GM21529 (cell line): Measurements from ENCODE around the gene SLC16A11.

Source experiments
- ATAC-seq: cut with Tn5 transposase; IDR thresholded peaks from one replicate; pipeline ENCODE4 v1.9.1; 2021; ENCODE audit not compliant: unreplicated experiment

The SLC16A11 gene

GRCh38 chr17:7026471-7027115 is 17.3 kb downstream of the SLC16A11 start:
- ATAC-seq, result no peak

DNA sequence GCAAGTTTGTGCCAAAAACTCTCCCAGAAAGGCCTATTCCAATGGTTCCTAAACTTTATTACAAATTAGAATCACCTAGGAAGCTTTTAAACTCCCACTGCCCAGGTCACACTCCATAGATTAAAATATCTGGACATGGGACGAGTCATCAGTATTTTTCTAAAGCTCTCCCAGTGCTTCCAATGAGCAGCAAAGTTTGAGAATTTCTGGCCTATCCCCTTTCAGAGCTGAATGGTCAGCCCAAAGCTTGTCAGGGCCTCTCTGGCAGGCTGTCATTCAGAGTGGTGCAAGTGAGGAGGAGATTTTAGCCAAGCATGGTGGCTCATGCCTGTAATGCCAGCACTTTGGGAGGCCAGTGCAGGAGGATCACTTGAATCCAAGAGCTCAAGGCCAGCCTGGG is 18.6 kb downstream of the SLC16A11 start:
- ATAC-seq, result no peak

GRCh38 chr17:7024402-7024785 is 19.5 kb downstream of the SLC16A11 start:
- ATAC-seq, result no peak

GRCh38 chr17:7023576-7024401 is 20.1 kb downstream of the SLC16A11 start:
- peak; percentile 64 for ATAC-seq

GRCh38 chr17:7022781-7023571 is 20.9 kb downstream of the SLC16A11 start, which contains the start of gene BCL6B:
BCL6B (plus strand) TSS chr17:7023050; CDS start chr17:7023672, 622 bp downstream.
- no peak for ATAC-seq

GRCh38 chr17:7021993-7022778 is 21.7 kb downstream of the SLC16A11 start:
- ATAC-seq, result peak; percentile 54

DNA sequence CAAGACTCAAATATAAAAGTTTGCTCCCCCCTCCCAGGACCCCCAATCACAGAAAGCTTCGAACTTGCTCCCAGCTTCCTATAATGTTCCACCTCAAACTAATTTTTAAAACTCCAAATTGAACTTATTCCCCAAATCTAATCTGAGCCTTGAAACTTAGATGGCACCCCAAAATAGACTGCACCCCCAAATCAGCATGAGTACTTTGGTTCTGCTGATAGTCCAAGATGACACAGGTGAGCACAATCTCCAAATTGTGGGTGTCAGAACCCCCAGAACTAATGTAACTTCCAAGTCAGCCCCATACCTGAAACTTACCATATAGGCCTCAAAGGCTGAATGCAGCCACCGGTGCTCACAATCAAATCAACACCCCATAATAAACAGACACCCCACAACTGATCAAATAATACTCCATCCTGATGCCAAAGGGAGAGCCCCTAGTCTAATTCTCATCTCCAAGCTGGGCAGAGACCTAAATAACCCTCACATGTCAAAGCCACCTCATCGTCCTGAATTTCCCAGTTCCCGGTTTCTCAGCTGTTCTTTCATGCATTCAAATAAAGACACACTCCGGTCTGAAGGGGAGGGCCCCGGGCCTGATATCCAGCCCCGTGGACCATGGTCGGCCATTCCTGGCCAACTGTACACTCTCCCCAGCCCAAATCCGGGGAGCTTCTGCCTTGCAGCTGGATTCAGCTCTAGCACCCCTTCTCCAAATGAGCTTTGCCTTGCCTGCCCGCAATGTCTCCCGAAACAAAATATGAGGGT is 22.8 kb downstream of the SLC16A11 start:
- ATAC-seq, result no peak

DNA sequence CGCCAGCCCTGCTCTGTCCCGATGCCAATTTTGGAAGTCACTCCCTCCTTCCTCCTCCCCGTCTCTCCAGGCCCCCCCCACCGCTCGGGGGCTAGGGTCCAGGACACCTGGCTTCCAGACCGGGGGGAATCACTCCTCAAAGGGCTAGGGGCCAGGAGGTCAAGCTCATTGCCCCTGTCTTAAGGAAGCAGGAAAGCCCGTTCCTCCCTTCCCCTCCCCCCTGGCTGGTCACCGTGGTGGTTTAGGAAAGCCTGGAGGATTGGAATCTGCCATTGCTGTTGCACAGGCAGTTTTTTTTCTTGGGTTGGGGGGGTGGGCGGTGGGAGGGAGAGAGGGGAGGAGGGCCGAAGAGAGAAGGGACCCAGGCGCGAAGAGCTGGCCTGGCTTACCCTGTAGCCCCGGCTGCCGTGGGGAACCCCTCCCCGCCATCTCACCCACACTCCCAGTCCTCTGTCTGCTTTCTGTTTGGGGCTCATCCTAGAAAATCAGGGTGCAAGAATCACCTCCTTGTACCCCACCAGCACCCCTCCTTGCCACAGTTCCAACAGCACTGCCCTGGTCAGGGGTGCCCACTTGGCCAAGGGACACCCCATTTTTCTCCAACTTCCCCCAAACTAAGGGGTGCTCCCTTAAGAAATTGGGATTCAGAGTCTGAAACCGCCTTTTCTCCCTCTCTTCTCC is 23.9 kb downstream of the SLC16A11 start:
- no peak for ATAC-seq

- ATAC-seq, result no peak
These were observed 24.5 kb downstream of the SLC16A11 start for GRCh38 chr17:7019367-7019766.

GRCh38 chr17:7018331-7018964 is 25.4 kb downstream of the SLC16A11 start:
- no peak for ATAC-seq

DNA sequence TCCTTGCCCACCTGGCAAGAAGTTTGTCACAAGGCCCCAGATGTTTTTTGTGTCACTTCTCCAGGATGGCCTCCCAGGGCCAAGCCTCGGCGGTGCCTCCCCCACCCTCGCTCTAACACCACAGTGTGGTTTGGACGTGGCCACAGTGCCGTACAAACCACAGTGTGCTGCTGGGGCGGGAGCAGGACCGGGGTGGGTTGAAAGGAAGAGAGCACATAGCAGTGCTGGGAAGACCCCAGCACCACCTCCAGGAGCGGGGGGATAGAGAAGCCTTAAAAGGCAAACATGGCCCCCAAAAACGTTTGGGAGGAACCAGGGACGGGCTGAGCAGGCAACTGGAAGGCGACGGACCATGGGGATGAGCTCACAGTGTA is 26.1 kb downstream of the SLC16A11 start:
- no peak for ATAC-seq

DNA sequence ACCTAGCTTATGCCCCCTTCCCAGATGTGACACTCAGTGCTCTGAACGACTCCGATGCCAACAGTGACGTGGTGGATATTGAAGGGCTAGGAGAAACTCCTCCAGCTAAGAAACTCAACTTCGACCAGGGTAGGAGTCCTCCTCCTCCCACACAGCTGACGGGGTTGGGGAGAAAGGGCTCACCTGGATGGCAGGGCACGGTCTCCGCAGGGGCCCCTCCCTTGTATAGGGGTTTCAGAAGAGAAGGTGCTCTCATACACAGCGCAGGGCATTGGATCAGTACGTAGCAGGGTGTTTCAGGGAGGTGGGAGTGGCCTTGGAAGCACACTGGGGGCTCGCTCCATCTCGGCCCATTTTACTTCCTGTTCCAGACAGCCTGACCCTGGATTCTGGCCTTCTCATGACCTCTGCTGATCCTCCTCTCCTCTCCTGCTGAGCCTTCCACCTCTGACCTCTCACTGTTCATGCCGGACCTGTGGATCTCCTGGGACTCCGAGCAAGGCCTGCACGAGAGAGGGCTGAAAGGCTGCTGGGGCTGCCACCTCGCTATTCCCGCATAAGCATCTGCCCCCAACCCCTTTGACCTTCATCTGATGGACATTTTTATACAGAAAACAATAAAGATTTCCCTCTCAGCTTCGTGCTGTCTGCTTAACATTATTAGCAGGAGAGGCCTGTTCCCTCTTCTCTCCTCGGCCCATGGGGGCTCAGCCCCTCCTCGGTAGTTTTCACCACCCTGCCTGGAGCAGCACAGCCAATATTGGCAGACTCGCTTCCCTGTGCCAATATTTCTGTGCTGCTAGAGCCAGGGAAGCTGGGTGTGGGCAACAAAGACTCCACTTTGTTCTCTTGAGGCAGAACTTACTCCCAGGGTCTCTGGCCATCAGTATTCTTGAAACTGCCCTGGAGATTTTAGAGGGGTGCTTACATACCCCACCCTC is 26.7 kb downstream of the SLC16A11 start:
- ATAC-seq, result no peak

DNA sequence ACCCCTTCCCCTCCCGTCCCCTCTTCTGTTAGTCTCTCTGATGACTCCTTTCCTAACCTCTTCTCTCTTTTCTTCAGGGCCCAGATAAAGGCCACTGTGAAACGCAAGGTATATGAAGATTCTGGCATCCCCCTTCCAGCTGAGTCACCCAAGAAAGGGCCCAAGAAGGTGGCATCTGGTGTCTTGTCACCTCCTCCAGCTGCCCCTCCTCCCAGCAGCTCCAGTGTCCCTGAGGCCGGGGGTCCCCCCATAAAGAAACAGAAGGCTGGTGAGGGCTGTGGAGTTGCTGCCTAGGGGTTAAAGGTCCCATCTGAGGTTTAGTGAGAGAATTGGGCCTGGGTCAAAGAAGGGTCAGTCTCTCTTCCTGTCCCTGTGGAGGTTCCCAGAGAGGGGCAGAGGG is 27.5 kb downstream of the SLC16A11 start:
- ATAC-seq, result no peak

DNA sequence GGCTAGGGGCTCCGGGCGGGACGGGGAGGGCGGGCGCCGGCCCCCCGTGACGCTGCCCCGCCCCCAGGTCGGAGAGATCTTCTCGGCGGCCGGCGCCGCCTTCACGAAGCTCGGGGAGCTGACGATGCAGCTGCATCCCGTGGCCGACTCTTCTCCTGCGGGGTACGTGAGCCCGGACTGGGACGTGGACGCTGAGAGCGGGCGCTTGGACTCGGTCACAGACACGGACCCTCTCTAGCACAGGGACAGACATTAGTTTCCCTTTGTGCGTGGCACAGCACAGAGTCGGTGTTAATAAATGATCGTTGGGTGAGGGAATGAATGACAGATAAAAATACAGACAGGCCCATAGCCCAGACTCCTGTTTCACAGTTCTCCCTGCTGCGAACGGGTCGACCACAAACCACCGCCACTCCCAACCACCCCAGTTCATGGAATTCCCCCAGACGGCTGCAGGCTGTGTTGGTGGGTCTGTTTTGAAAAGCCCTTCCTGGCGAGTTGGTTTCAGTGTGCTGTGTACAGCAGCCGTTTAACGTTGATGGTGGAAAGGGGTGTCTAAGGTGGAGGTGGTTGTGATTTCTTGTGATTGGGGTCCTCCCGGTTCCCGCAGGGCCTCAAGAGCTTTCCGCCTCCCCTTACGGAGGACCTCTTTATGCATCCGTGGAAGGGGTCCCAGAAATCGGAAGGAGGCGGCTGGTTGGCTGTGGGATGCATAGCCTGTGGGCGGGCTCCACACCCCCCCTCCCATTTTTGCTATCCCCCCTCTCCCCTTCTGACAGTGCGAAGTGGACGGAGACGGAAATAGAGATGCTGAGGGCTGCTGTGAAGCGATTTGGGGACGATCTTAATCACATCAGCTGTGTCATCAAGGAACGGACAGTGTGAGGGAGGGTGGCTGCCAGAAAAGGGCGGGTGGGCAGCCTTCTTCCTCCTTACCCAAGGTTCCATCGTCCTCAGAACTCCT is 28.6 kb downstream of the SLC16A11 start:
- peak; percentile 17 for ATAC-seq

DNA sequence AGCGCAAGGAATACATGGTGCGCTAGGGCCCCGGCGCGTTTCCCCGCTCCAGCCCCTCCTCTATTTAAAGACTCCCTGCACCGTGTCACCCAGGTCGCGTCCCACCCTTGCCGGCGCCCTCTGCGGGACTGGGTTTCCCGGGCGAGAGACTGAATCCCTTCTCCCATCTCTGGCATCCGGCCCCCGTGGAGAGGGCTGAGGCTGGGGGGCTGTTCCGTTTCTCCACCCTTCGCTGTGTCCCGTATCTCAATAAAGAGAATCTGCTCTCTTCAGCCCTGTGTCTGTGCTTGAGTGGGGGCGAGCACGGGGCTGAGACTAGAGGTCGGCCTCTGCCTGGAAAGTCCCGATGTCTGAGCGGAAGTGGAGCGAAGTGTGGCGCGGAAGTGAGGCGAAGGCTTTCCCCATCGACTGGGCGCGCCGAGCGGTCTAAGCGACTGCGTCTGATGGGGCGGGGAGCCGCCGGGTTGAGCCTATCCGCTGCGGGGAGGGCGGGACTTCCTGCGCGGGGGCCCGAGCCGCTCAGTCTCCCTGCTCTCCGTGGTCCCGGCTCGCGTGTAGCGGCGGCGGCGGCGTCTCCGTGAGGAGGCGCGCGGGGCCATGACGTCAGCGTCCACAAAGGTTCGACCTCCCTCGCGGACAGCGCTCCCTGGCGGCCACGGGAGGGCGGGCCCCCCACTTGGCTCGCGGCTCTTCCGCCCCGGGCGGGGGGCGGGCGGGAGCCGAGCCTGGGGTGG is 29.5 kb downstream of the SLC16A11 start:
- ATAC-seq, result peak; percentile 81

GRCh38 chr17:7011942-7012254 is 32.0 kb downstream of the SLC16A11 start:
- ATAC-seq, result no peak
